Liver (tissue), 9 donors: Measurements from ENCODE around the gene SIN3B. TPM values are rescaled to one million over a fixed set of nuclear protein-coding genes. Genes with fewer than 3 reads are reported as not detected.

Source experiments
- DNase-seq: peaks from one replicate; pipeline ENCODE4 v3.0.0-alpha.2; 2017; ENCODE audit warnings: low spot score
- H3K27ac ChIP-seq, 2 donors: one replicate each; pipeline ENCODE4 v1.7.0; 2013; ENCODE audit warnings: inconsistent platforms in 2 of 2, low read length in 2 of 2, control low read depth in 1 of 2, low read depth in 1 of 2, mild to moderate bottlenecking in 1 of 2
- H3K27me3 ChIP-seq, 4 donors: one replicate each; pipeline versions ENCODE4 v1.6.1 to v1.7.0; 2013; ENCODE audit warnings: low read length in 3 of 4, inconsistent platforms in 1 of 4, mild to moderate bottlenecking in 1 of 4, moderate library complexity in 1 of 4; ENCODE audit not compliant: control insufficient read depth in 4 of 4, insufficient read depth in 4 of 4
- H3K36me3 ChIP-seq, 4 donors: one replicate each; pipeline versions ENCODE4 v1.6.1 to v1.7.0; 2013; ENCODE audit warnings: low read length in 3 of 4, mild to moderate bottlenecking in 3 of 4, low read depth in 1 of 4, moderate library complexity in 1 of 4; ENCODE audit not compliant: control insufficient read depth in 4 of 4, insufficient read depth in 3 of 4
- H3K4me1 ChIP-seq, 4 donors: one replicate each; pipeline versions ENCODE4 v1.6.1 to v1.7.0; 2013; ENCODE audit warnings: low read length in 3 of 4, mild to moderate bottlenecking in 3 of 4, moderate library complexity in 1 of 4; ENCODE audit not compliant: control insufficient read depth in 4 of 4, insufficient read depth in 4 of 4
- H3K4me3 ChIP-seq, 3 donors: one replicate each; pipeline versions ENCODE4 v1.6.1 to v1.7.0; 2013; ENCODE audit warnings: low read length in 3 of 3, control low read depth in 1 of 3, low read depth in 1 of 3, mild to moderate bottlenecking in 1 of 3
- H3K9ac ChIP-seq, 2 donors: one replicate each; pipeline ENCODE4 v1.7.0; 2013; ENCODE audit warnings: low read length in 2 of 2, mild to moderate bottlenecking in 2 of 2, moderate library complexity in 2 of 2, control low read depth in 1 of 2, low read depth in 1 of 2
- H3K9me3 ChIP-seq, 4 donors: one replicate each; pipeline versions ENCODE4 v1.6.1 to v1.7.0; 2013; ENCODE audit warnings: low read length in 3 of 4; ENCODE audit not compliant: control insufficient read depth in 4 of 4
- CTCF ChIP-seq: fragments of 150-350 bp; IDR thresholded peaks from 2 replicates; pipeline ENCODE4 v1.5.1; 2017; ENCODE audit warnings: improper control_type of control experiment, low read depth, low read length; ENCODE audit not compliant: missing input control
- EGR1 ChIP-seq, 2 donors: IDR thresholded peaks; 2 replicates each; pipeline ENCODE4 v1.6.1; 2016 to 2018; ENCODE audit warnings: antibody characterized with exemption in 2 of 2, low read depth in 2 of 2
- FOXA1 ChIP-seq: IDR thresholded peaks from 2 replicates; pipeline ENCODE4 v1.6.1; 2016; ENCODE audit warnings: antibody characterized with exemption
- FOXA2 ChIP-seq: IDR thresholded peaks from 2 replicates; pipeline ENCODE4 v1.6.1; 2016; ENCODE audit warnings: antibody characterized with exemption
- JUND ChIP-seq, 2 donors: IDR thresholded peaks; 2 replicates each; pipeline ENCODE4 v1.6.1; 2016; ENCODE audit warnings: antibody characterized with exemption in 2 of 2
- NR2F2 ChIP-seq: IDR thresholded peaks from 2 replicates; pipeline ENCODE4 v1.6.1; 2016; ENCODE audit warnings: antibody characterized with exemption
- RAD21 ChIP-seq, 2 donors: IDR thresholded peaks; 2 replicates each; pipeline ENCODE4 v1.6.1; 2016; ENCODE audit warnings: antibody characterized with exemption in 2 of 2, mild to moderate bottlenecking in 2 of 2
- SP1 ChIP-seq: IDR thresholded peaks from 2 replicates; pipeline ENCODE4 v1.6.1; 2018; ENCODE audit warnings: antibody characterized with exemption, mild to moderate bottlenecking
- TAF1 ChIP-seq: conservative IDR thresholded peaks from 2 replicates; pipeline ENCODE4 v1.6.1; 2016; ENCODE audit warnings: antibody characterized with exemption, mild to moderate bottlenecking
- YY1 ChIP-seq: IDR thresholded peaks from 2 replicates; pipeline ENCODE4 v1.6.1; 2016; ENCODE audit warnings: antibody characterized with exemption, mild to moderate bottlenecking
- WGBS: extraction: QIAGEN DNeasy Blood & Tissue Kit; methylation state at CpG from one replicate; pipeline ENCODE4 v1.1.7; 2013; 5-methylcytosine and 5-hydroxymethylcytosine counted together
- polyA plus RNA-seq, 2 donors: library from polyadenylated mRNA; stranded (reverse) in 1 of 2; unstranded in 1 of 2; fragments of 200-250 nt in 1 of 2; fragments of >200 nt in 1 of 2; fragmentation: Nextera tagmentation in 1 of 2; extraction: Ambion mirVana in 1 of 2; gene quantifications; one replicate each; pipeline versions ENCODE4 v1.2.1 to v1.2.3, GENCODE V29; 2013 to 2015
- total RNA-seq, 2 donors: library from RNA; depleted of rRNA; stranded (reverse); fragments of >200 nt; gene quantifications; one replicate each; pipeline ENCODE4 v1.2.3, GENCODE V29; 2014
- TF ChIP-seq, protein P1 (sequence below): IDR thresholded peaks from 2 replicates; pipeline ENCODE4 v1.6.1; 2016; ENCODE audit warnings: antibody characterized with exemption
- TF ChIP-seq, protein P2 (sequence below): IDR thresholded peaks from 2 replicates; pipeline ENCODE4 v1.6.1; 2016; ENCODE audit warnings: antibody characterized with exemption
- donor health status: healthy.
- donor health status: healthy.
- donor health status: healthy.
- donor health status: healthy.
- donor health status: healthy.

SIN3B gene, protein sequence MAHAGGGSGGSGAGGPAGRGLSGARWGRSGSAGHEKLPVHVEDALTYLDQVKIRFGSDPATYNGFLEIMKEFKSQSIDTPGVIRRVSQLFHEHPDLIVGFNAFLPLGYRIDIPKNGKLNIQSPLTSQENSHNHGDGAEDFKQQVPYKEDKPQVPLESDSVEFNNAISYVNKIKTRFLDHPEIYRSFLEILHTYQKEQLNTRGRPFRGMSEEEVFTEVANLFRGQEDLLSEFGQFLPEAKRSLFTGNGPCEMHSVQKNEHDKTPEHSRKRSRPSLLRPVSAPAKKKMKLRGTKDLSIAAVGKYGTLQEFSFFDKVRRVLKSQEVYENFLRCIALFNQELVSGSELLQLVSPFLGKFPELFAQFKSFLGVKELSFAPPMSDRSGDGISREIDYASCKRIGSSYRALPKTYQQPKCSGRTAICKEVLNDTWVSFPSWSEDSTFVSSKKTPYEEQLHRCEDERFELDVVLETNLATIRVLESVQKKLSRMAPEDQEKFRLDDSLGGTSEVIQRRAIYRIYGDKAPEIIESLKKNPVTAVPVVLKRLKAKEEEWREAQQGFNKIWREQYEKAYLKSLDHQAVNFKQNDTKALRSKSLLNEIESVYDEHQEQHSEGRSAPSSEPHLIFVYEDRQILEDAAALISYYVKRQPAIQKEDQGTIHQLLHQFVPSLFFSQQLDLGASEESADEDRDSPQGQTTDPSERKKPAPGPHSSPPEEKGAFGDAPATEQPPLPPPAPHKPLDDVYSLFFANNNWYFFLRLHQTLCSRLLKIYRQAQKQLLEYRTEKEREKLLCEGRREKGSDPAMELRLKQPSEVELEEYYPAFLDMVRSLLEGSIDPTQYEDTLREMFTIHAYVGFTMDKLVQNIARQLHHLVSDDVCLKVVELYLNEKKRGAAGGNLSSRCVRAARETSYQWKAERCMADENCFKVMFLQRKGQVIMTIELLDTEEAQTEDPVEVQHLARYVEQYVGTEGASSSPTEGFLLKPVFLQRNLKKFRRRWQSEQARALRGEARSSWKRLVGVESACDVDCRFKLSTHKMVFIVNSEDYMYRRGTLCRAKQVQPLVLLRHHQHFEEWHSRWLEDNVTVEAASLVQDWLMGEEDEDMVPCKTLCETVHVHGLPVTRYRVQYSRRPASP
- total RNA-seq (10 to 100 TPM; 10.7 to 17.1 TPM), polyA plus RNA-seq (1 to 10 TPM; 6.1 to 6.4 TPM)

- WGBS, result 2% methylated on average over 63 of the region's 63 CpGs
- H3K9ac ChIP-seq, result peak within 1 kb of the TSS; percentile 11 to 87
- peaks cover 7 to 20% (median 15%) of the 10 kb centered on the region in 4 donors for H3K36me3 ChIP-seq
- H3K9me3 ChIP-seq, result no peaks in the 10 kb centered on the region
- H3K27ac ChIP-seq, result peak within 1 kb of the TSS; percentile 14 to 37
- DNase-seq, result peak; percentile 92
- no peak for TF ChIP-seq CTCF
- peak; percentile 27 to 61 for TF ChIP-seq EGR1 (IDR thresholded peaks at IDR 0.05; ENCODE audit: low read depth in 2 of 2)
- TF ChIP-seq RAD21 (IDR thresholded peaks at IDR 0.05), result no peak
- no peak for TF ChIP-seq TAF1
- H3K4me3 ChIP-seq, result peak within 1 kb of the TSS; percentile 62 to 94 (median 77)
- no peaks in the 10 kb centered on the region for H3K27me3 ChIP-seq
- H3K4me1 ChIP-seq, result peaks cover 0 to 16% (median 11%) of the 10 kb centered on the region in 4 donors
These were observed at the start of gene SIN3B for GRCh38 chr19:16829010-16829821. TSS of gene SIN3B (plus strand) at chr19:16829398. CDS start at chr19:16829421, 23 bp downstream.

GRCh38 chr19:16779539-16780163 lies 49.5 kb upstream of the SIN3B start:
- H3K27ac ChIP-seq, result no peak overlapping the region
- no peak for DNase-seq
- TF ChIP-seq FOXA1 (no peak), FOXA2 (no peak), NR2F2 (no peak), CTCF (no peak), SP1 (no peak), RAD21 (IDR thresholded peaks at IDR 0.05) (no peak), JUND (IDR thresholded peaks at IDR 0.05) (no peak), YY1 (no peak)
- TF ChIP-seq, protein P1, sequence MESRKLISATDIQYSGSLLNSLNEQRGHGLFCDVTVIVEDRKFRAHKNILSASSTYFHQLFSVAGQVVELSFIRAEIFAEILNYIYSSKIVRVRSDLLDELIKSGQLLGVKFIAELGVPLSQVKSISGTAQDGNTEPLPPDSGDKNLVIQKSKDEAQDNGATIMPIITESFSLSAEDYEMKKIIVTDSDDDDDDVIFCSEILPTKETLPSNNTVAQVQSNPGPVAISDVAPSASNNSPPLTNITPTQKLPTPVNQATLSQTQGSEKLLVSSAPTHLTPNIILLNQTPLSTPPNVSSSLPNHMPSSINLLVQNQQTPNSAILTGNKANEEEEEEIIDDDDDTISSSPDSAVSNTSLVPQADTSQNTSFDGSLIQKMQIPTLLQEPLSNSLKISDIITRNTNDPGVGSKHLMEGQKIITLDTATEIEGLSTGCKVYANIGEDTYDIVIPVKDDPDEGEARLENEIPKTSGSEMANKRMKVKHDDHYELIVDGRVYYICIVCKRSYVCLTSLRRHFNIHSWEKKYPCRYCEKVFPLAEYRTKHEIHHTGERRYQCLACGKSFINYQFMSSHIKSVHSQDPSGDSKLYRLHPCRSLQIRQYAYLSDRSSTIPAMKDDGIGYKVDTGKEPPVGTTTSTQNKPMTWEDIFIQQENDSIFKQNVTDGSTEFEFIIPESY, result no peak
- TF ChIP-seq, protein P2, sequence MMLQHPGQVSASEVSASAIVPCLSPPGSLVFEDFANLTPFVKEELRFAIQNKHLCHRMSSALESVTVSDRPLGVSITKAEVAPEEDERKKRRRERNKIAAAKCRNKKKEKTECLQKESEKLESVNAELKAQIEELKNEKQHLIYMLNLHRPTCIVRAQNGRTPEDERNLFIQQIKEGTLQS, result no peak
- no peaks in the 10 kb centered on the region for H3K9me3 ChIP-seq
- no peaks in the 10 kb centered on the region for H3K27me3 ChIP-seq
- WGBS, result 63% methylated on average over 3 of the region's 3 CpGs
- no peak overlapping the region for H3K4me3 ChIP-seq
- no peak overlapping the region for H3K9ac ChIP-seq
- no peaks in the 10 kb centered on the region for H3K4me1 ChIP-seq
- H3K36me3 ChIP-seq, result no peaks in the 10 kb centered on the region
